Epithelial cell of proximal tubule (primary cell): ENCODE data around the gene GLYR1. TPM values are rescaled to one million over a fixed set of nuclear protein-coding genes. Genes with fewer than 3 reads are reported as not detected.

Experiments used
- DNase-seq: peaks from one replicate; pipeline ENCODE4 v3.0.0-alpha.2; 2011; ENCODE audit warnings: low read depth
- H3K4me3 ChIP-seq: 2 replicates; pipeline ENCODE4 v1.5.1; 2011; ENCODE audit warnings: low read depth, mild to moderate bottlenecking, low read length
- total RNA-seq: library from RNA; depleted of rRNA; stranded (reverse); fragments of >200 nt; gene quantifications from 2 replicates; pipeline ENCODE4 v1.2.3, GENCODE V29; 2015
- TF ChIP-seq, protein P1 (sequence below): conservative IDR thresholded peaks from 2 replicates; pipeline ENCODE4 v1.5.1; 2012; ENCODE audit warnings: low read depth, mild to moderate bottlenecking, low read length

GLYR1 gene
- total RNA-seq, 1 donor from 2014 or later = 33.1 TPM

- no peak for DNase-seq
- TF ChIP-seq, protein P1, sequence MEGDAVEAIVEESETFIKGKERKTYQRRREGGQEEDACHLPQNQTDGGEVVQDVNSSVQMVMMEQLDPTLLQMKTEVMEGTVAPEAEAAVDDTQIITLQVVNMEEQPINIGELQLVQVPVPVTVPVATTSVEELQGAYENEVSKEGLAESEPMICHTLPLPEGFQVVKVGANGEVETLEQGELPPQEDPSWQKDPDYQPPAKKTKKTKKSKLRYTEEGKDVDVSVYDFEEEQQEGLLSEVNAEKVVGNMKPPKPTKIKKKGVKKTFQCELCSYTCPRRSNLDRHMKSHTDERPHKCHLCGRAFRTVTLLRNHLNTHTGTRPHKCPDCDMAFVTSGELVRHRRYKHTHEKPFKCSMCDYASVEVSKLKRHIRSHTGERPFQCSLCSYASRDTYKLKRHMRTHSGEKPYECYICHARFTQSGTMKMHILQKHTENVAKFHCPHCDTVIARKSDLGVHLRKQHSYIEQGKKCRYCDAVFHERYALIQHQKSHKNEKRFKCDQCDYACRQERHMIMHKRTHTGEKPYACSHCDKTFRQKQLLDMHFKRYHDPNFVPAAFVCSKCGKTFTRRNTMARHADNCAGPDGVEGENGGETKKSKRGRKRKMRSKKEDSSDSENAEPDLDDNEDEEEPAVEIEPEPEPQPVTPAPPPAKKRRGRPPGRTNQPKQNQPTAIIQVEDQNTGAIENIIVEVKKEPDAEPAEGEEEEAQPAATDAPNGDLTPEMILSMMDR = no peak
- no peak overlapping the region for H3K4me3 ChIP-seq
These were observed 10.4 kb downstream of the GLYR1 start for GRCh38 chr16:4836727-4837126.

DNA sequence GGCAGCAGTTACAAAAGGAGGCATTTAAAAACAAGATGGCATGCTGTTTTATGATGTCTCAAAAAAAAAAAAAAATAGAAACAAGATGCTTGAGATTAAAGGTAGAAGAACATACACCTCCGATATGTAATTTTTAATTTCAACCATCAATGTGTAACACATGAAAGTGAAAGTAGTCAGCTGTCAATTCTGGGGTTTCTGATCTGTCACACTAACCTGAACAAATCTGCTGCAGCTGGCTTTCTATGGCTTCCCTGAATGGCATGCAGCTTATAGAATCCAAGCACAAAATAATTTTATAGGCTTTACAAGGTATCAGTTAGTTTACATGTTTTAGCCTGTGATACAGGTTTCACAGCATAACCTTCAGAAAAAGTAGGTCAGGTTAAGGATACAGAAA lies 13.5 kb downstream of the GLYR1 start:
- TF ChIP-seq, protein P1 = no peak
- DNase-seq = no peak
- no peak overlapping the region for H3K4me3 ChIP-seq

GRCh38 chr16:4832698-4833343 lies 14.3 kb downstream of the GLYR1 start:
- H3K4me3 ChIP-seq = no peak overlapping the region
- DNase-seq = no peak
- TF ChIP-seq, protein P1 = no peak

DNA sequence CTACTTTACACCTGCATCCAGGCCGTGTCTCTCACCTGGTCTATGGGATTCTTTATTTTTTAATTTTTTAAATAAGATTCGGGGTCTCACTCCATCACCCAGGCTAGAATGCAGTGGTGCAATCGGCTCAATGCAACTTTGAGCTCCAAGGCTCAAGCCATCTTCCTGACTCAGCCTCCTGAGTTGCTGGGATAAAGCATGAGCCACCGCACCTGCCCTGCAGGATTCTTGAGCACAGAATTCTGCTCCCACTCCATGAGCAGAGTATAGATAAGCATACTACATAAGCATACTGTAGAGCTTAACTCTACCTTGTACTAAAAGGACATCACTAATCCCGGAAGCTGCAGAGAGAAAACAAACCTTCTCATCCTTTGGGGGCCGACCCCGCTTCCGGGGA lies 15.5 kb downstream of the GLYR1 start:
- no peak overlapping the region for H3K4me3 ChIP-seq
- TF ChIP-seq, protein P1 = no peak
- DNase-seq = no peak

- no peak for DNase-seq
- TF ChIP-seq, protein P1 = no peak
- no peak overlapping the region for H3K4me3 ChIP-seq
These were observed 16.7 kb downstream of the GLYR1 start for GRCh38 chr16:4830408-4830807.

DNA sequence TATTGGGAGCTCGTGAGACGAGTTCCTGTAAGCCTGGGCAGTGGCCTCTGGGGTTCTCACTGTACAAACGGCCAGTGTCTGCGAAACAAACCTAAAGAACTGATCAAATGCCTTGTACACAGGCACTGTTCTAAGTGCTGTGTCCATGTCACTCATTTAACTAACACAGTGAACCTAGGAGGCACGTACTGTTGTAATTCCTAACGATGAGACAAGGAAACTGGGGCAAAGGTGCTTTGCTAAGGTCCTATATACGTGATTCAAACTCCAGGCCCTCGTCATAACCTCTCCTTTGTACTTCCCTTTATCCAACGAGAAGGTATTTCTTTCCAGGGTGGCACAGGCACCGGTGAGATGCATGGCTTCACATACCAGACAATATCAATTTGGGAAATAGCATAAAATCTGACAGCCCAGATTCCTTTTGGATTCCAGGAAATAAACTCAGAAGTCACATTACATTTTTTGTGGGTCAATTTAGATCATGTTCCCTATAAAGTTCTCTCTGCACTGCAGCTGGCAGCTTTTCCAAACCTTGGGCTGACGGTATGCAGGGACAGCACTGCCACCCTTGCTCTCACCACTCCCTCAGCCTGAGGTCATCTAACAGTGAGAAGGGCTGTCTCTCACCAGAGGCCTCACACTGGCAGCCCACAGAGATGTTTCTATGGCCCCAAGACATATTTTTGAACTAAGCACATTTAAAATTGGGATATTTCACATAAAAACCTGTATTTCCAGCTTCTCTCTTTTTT lies 18.3 kb downstream of the GLYR1 start:
- no peak overlapping the region for H3K4me3 ChIP-seq
- no peak for DNase-seq
- TF ChIP-seq, protein P1 = no peak
